NK-92 treated with Interleukin-12 subunit alpha and Interleukin-12 subunit beta, amount 100 ng/mL, for 24 hours (cell line): Measurements from ENCODE around the gene ZDHHC13.

Experiments
- DNase-seq: peaks from one replicate; lab custom pipeline; 2025; lab: John Stamatoyannopoulos, UW

ZDHHC13 gene

GRCh38 chr11:19168090-19168489 lies 51.1 kb downstream of the ZDHHC13 start:
- DNase-seq, result no peak

- DNase-seq, result no peak
Observed at GRCh38 chr11:19173004-19173689, 56.2 kb downstream of the ZDHHC13 start.

- no peak for DNase-seq
Observed at GRCh38 chr11:19173964-19174638, 57.1 kb downstream of the ZDHHC13 start.

GRCh38 chr11:19176629-19177186 lies 59.7 kb downstream of the ZDHHC13 start:
- no peak for DNase-seq

- DNase-seq, result no peak
Observed at GRCh38 chr11:19181531-19182261, 64.7 kb downstream of the ZDHHC13 start.

- no peak for DNase-seq
Observed at GRCh38 chr11:19183646-19184045, 66.7 kb downstream of the ZDHHC13 start.

- DNase-seq, result no peak
Observed at GRCh38 chr11:19185036-19185435, 68.1 kb downstream of the ZDHHC13 start.

- no peak for DNase-seq
Observed at GRCh38 chr11:19185516-19186052, 68.6 kb downstream of the ZDHHC13 start.

- DNase-seq, result no peak
Observed at GRCh38 chr11:19187114-19187832, 70.3 kb downstream of the ZDHHC13 start.

- DNase-seq, result no peak
Observed at GRCh38 chr11:19187833-19188258, 70.9 kb downstream of the ZDHHC13 start.

GRCh38 chr11:19191530-19192169 lies 74.7 kb downstream of the ZDHHC13 start:
- no peak for DNase-seq

GRCh38 chr11:19193916-19194315 lies 76.9 kb downstream of the ZDHHC13 start:
- DNase-seq, result no peak

- DNase-seq, result no peak
Observed at GRCh38 chr11:19194620-19195308, 77.8 kb downstream of the ZDHHC13 start.

- DNase-seq, result no peak
Observed at GRCh38 chr11:19196432-19196831, 79.5 kb downstream of the ZDHHC13 start.

- DNase-seq, result no peak
Observed at GRCh38 chr11:19199048-19199447, 82.1 kb downstream of the ZDHHC13 start.

GRCh38 chr11:19199771-19200170 lies 82.8 kb downstream of the ZDHHC13 start:
- DNase-seq, result no peak

- DNase-seq, result no peak
Observed at GRCh38 chr11:19200410-19201201, 83.6 kb downstream of the ZDHHC13 start.

- no peak for DNase-seq
Observed at GRCh38 chr11:19201737-19202605, 85.0 kb downstream of the ZDHHC13 start, which contains the start of gene CSRP3. CSRP3 (minus strand) TSS chr11:19201983; CDS start chr11:19192448, 9,535 bp downstream.

- DNase-seq, result no peak
Observed at GRCh38 chr11:19204836-19205235, 87.9 kb downstream of the ZDHHC13 start.
